Measurements from ENCODE around the gene HEXD.
"Not testable (repeated sequence)": the region's sequence is repeated elsewhere in the genome, so short reads cannot be mapped to it uniquely, and the experiment has no call there.

HEXD gene

GRCh38 chr17:82452162-82452561 lies 34.0 kb downstream of the HEXD start:
- TF ChIP-seq, protein P1, sequence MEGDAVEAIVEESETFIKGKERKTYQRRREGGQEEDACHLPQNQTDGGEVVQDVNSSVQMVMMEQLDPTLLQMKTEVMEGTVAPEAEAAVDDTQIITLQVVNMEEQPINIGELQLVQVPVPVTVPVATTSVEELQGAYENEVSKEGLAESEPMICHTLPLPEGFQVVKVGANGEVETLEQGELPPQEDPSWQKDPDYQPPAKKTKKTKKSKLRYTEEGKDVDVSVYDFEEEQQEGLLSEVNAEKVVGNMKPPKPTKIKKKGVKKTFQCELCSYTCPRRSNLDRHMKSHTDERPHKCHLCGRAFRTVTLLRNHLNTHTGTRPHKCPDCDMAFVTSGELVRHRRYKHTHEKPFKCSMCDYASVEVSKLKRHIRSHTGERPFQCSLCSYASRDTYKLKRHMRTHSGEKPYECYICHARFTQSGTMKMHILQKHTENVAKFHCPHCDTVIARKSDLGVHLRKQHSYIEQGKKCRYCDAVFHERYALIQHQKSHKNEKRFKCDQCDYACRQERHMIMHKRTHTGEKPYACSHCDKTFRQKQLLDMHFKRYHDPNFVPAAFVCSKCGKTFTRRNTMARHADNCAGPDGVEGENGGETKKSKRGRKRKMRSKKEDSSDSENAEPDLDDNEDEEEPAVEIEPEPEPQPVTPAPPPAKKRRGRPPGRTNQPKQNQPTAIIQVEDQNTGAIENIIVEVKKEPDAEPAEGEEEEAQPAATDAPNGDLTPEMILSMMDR (IDR thresholded peaks at IDR 0.05; ENCODE audit: low read depth, low read length) = no peak
- H3K4me3 ChIP-seq (ENCODE audit: low read depth, low read length) = no peak overlapping the region

DNA sequence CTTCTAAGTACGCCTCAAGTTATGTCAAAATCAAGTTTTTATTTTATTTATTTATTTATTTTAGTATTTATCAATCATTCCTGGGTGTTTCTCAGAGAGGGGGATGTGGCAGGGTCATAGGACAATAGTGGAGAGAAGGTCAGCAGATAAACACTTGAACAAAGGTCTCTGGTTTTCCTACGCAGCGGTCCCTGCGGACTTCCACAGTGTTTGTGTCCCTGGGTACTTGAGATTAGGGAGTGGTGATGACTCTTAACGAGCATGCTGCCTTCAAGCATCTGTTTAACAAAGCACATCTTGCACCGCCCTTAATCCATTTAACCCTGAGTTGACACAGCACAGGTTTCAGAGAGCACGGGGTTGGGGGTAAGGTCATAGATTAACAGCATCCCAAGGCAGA lies 35.0 kb downstream of the HEXD start:
- H3K4me3 ChIP-seq (ENCODE audit: low read depth, low read length) = not testable (repeated sequence)

DNA sequence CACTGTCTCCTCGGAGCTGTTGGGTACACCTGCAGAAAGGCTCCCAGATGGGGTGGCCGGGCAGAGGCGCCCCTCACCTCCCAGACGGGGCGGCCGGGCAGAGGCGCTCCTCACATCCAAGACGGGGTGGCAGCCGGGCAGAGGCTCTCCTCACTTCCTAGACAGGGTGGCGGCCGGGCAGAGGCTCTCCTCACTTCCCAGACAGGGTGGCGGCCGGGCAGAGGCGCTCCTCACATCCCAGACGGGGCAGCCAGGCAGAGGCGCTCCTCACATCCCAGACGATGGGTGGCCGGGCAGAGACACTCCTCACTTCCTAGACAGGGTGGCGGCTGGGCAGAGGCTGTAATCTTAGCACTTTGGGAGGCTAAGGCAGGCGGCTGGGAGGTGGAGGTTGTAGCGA lies 35.6 kb downstream of the HEXD start:
- not testable (repeated sequence) for H3K4me3 ChIP-seq (ENCODE audit: low read depth, low read length)

DNA sequence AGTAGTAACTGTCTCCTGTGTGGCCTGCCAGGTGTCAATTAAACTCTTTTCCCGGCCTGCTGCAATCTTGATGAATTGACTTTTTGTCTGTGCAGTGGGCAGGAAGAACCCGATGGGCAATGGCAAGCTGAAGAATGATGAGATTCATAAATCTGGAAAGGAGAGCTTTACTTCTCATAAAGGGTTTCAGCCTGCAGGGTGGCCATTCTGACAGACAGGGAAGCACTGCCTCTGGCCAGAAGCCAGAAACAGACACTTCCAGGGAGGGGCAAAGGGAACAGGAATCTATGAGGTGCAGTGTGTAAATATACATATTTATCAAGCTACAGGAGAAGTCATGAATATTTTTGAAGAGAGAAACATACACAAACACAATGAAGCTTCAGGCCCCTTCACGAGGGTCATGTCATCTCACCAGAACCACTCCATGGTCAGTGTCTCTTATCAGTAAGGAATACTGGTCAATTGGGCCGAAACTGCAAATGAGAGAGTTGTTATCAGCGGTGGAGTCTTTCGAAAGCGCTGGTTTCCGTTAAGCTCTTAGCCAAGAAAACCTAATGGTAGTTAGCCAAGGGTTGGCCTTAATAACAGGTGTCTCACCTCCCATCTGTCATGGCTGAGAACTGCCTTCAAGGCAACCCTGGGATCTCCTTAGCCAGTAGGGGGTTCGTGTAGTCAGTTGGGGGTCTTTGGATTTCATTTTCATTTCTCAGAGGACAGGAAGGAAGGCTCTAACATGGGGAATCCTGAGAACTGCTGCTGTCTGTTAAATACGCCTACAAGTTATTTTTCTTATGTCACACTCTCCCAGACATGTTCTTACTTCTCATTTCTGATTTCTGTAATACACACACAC lies 39.2 kb downstream of the HEXD start:
- TF ChIP-seq, protein P1 (IDR thresholded peaks at IDR 0.05; ENCODE audit: low read depth, low read length) = no peak
- peak overlapping the region; percentile 85 for H3K4me3 ChIP-seq (ENCODE audit: low read depth, low read length)

GRCh38 chr17:82457929-82458178 lies 39.7 kb downstream of the HEXD start:
- peak overlapping the region; percentile 85 for H3K4me3 ChIP-seq (ENCODE audit: low read depth, low read length)
- TF ChIP-seq, protein P1 (IDR thresholded peaks at IDR 0.05; ENCODE audit: low read depth, low read length) = no peak

DNA sequence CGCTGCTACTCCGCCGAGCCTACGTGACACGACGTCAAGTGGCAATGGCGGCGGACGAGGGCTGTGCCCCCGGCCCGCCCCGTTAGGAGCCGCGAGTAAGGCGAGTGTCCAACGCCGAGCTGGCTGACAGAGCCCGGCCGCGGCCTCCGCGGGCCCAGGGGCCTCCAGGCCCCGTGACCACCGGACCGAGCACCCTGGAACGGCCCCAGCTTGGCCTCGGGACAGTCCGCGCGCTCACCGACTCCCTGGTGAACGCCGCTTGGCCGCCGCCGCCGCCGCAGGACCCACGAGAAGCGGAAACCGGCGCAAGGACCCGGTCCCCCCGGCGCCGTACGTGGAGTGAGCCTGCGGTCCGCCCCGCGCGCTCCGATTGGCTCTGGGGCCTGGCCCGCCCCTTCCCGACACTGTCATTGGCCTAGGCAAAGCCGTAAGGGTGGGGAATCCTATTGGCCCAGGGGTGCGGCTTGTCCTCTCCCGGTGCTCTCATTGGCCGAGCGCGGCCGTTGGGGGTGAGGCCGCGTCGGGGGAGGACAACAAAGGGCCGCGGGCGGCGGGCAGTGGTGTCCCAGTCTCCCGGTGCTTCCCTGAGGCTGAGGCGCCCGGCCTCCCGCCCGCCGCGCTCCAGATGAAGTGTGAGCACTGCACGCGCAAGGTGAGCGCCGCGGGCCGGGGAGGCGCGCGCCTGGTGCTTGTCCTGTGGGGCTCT lies 40.2 kb downstream of the HEXD start, which contains the start of gene NARF:
Gene NARF (plus strand): TSS at position 563 of the 706 bp plus-strand sequence. CDS start 63 bp downstream, at position 626.
- peak within 1 kb of the TSS; percentile 85 for H3K4me3 ChIP-seq (ENCODE audit: low read depth, low read length)
- TF ChIP-seq, protein P1 (IDR thresholded peaks at IDR 0.05; ENCODE audit: low read depth, low read length) = no peak

DNA sequence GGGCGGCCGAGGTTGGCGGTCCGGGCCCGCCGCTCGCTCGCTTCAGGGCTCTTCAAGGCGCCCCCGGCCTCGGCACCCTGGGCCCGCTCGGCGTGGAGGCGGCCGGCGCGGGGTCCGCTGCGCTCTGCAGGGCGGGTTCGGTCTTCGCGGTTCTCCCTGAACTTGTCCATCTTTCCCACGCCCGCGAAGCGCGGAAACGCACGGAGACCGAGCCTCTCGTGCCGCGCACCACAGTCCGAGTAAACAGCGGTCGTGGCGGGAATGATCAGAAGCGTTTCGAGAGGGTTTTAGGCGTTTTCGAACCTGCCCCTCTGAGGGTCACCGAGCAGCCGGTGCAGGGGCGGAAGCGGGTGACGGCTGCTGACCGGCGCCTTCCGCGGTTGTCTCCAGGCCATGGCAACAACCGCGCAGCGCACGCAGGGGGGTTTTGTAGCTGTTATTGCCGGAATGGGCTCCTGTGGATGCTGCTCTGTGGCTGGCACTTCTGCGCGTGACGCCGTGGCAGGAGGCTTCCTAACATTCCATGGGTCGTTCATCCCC lies 40.8 kb downstream of the HEXD start:
- H3K4me3 ChIP-seq (ENCODE audit: low read depth, low read length) = peak overlapping the region; percentile 85
- TF ChIP-seq, protein P1 (IDR thresholded peaks at IDR 0.05; ENCODE audit: low read depth, low read length) = no peak

DNA sequence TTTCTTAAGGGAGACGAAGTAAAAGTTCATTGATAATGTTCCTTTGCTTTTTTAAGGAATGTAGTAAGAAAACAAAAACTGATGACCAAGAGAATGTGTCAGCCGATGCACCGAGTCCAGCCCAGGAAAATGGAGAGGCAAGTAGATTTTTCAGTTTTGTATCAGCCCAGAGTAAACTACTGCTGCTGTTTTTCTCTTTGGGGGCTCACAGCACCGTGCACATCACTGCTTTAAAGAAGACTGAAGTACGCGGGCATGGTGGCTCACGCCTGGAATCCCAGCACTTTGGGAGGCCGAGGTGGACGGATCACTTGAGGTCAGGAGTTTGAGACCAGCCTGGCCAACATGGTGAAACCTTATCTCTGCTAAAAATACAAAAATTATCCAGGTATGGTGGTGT lies 41.8 kb downstream of the HEXD start:
- H3K4me3 ChIP-seq (ENCODE audit: low read depth, low read length) = not testable (repeated sequence)
